ENCODE results near the gene TXNRD2.

TXNRD2 gene

DNA sequence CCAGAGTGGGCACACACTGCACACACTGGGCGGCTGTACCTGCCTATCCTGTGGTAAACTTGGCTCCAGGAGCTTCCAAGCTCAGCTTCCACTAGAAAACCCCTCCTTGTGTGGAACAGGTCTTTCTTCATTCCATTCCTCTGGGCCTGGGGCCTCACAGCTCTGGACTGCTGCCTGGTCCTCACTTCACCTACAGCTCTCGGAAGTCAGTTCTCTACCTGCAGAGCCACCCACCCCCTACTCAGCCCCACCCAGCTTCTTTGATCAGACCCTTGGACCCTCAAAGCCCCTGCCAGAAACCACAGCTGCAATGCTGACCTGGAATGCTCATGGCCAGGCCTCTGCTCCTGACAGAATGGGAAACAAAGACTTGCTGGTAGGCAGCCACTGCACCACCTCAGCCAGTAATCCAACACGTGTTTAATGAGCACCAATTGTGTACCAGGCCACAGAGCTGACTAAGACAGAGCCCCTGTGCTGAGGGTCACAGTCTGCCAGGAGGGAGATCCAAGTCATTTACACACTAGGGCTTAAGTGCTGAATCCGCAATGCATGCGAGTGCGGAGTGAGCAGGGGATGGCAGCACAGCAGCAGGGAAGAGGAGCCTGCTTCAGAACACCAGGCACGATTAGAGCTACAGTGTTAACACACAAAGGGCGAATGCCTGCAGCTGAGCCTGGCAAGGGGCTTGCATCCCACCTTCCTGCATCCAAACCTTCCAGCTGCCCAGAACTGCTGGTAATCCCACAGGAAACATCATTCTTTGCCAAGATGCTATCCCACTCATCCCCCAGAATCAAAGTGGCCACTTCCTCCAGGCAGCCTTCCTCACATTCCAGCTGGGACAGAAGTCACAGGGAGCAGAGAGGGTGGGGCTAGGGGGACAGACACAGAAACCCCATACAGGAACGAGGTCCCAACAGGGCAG lies 91.5 kb downstream of the TXNRD2 start:
- DNase-seq (ENCODE audit: low read depth), result no peak
- in situ Hi-C loops (cut with HindIII; ENCODE audit: low sequenced_read_pairs), result no loop called here
- TF ChIP-seq, protein P1, sequence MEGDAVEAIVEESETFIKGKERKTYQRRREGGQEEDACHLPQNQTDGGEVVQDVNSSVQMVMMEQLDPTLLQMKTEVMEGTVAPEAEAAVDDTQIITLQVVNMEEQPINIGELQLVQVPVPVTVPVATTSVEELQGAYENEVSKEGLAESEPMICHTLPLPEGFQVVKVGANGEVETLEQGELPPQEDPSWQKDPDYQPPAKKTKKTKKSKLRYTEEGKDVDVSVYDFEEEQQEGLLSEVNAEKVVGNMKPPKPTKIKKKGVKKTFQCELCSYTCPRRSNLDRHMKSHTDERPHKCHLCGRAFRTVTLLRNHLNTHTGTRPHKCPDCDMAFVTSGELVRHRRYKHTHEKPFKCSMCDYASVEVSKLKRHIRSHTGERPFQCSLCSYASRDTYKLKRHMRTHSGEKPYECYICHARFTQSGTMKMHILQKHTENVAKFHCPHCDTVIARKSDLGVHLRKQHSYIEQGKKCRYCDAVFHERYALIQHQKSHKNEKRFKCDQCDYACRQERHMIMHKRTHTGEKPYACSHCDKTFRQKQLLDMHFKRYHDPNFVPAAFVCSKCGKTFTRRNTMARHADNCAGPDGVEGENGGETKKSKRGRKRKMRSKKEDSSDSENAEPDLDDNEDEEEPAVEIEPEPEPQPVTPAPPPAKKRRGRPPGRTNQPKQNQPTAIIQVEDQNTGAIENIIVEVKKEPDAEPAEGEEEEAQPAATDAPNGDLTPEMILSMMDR (IDR thresholded peaks at IDR 0.05; ENCODE audit: low read depth, low read length, missing control alignments), result no peak
- no peak overlapping the region for H3K4me3 ChIP-seq (ENCODE audit: low read depth, low read length)

GRCh38 chr22:19848298-19849224 lies 93.1 kb downstream of the TXNRD2 start:
- no peak overlapping the region for H3K4me3 ChIP-seq (ENCODE audit: low read depth, low read length)
- no peak for DNase-seq (ENCODE audit: low read depth)
- TF ChIP-seq, protein P1 (IDR thresholded peaks at IDR 0.05; ENCODE audit: low read depth, low read length, missing control alignments), result no peak
- in situ Hi-C loops (cut with HindIII; ENCODE audit: low sequenced_read_pairs), result no loop called here

DNA sequence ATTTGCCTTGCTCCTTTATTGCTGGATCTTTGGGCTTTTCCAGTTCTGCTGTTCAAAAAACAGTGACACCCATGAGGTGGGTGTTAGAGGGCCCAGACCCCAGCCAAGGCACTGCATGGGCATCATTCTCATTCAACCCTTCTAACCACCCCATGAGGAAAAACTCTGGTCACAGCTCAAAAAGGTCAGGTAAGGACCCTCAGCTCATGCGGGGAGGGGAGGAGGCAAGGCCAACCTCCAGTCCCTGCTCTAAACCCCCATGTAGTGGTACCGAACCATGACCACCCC lies 94.3 kb downstream of the TXNRD2 start:
- no peak for DNase-seq (ENCODE audit: low read depth)
- in situ Hi-C loops (cut with HindIII; ENCODE audit: low sequenced_read_pairs), result no loop called here
- TF ChIP-seq, protein P1 (IDR thresholded peaks at IDR 0.05; ENCODE audit: low read depth, low read length, missing control alignments), result no peak
- H3K4me3 ChIP-seq (ENCODE audit: low read depth, low read length), result no peak overlapping the region

- in situ Hi-C loops (cut with HindIII; ENCODE audit: low sequenced_read_pairs), result no loop called here
- TF ChIP-seq, protein P1 (IDR thresholded peaks at IDR 0.05; ENCODE audit: low read depth, low read length, missing control alignments), result no peak
- no peak overlapping the region for H3K4me3 ChIP-seq (ENCODE audit: low read depth, low read length)
- DNase-seq (ENCODE audit: low read depth), result no peak
Measured at GRCh38 chr22:19846620-19847344, 94.8 kb downstream of the TXNRD2 start.

DNA sequence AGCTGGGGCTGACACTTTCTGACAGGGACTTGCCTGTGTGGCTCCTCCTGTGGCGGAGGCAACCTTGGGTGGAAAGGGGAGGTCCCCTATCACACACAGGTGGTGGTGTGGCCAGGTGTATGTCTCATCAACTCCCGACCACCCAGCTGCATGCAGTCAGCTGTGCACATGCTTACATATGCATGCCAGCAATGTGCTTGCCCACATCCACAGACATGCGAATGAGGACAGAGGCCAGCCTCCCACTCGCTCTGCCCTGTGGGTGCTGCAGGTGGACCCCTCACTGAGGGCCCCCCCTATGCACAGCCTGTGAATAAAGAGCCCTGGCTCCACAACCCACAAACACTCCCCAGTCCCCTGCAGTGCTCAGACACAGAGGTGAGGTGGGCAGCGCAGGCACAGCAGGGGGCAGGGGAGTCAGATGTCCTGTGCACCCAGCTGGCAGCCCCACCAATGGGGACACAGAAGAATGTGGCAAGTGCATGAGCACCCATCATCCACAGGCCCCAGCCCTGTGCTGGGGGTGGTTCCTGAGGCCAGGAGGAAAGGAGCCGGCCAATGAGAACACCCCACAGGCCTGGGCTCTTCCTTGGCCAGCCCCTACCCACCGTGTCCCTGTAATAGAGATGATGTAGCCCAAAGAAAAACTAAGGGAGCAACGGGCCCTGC lies 96.4 kb downstream of the TXNRD2 start:
- DNase-seq (ENCODE audit: low read depth), result no peak
- H3K4me3 ChIP-seq (ENCODE audit: low read depth, low read length), result no peak overlapping the region
- TF ChIP-seq, protein P1 (IDR thresholded peaks at IDR 0.05; ENCODE audit: low read depth, low read length, missing control alignments), result no peak
- in situ Hi-C loops (cut with HindIII; ENCODE audit: low sequenced_read_pairs), result no loop called here
